CD4-positive, CD25-positive, alpha-beta regulatory T cell (primary cell): ENCODE data around the gene MAP2K2. TPM values are rescaled to one million over a fixed set of nuclear protein-coding genes. Genes with fewer than 3 reads are reported as not detected.

Source experiments
- ATAC-seq, 2 donors: fragments of 150-1000 bp; cut with Tn5 transposase; one replicate each; pipeline ENCODE4 v1.10.0; 2021; ENCODE audit warnings: low read depth in 2 of 2, moderate number of reproducible peaks in 2 of 2, moderate library complexity in 1 of 2
- DNase-seq, 3 donors: peaks; one replicate each; pipeline versions ENCODE4 v3.0.0 to v3.0.0-alpha.2; 2012 to 2022; ENCODE audit warnings: mixed read lengths in 1 of 3
- H3K27ac ChIP-seq: one replicate; pipeline ENCODE4 v1.7.0; 2013; ENCODE audit warnings: mild to moderate bottlenecking, low read length; ENCODE audit not compliant: insufficient read depth, poor library complexity, severe bottlenecking
- H3K27me3 ChIP-seq: one replicate; pipeline ENCODE4 v1.7.0; 2013; ENCODE audit warnings: low read length; ENCODE audit not compliant: control insufficient read depth, insufficient read depth
- H3K36me3 ChIP-seq: one replicate; pipeline ENCODE4 v1.7.0; 2013; ENCODE audit warnings: mild to moderate bottlenecking, low read length, moderate library complexity; ENCODE audit not compliant: control insufficient read depth, insufficient read depth
- H3K4me1 ChIP-seq: 2 replicates; pipeline ENCODE4 v1.7.0; 2013; ENCODE audit warnings: mild to moderate bottlenecking, low read length; ENCODE audit not compliant: insufficient read depth, control insufficient read depth, poor library complexity, severe bottlenecking
- H3K4me3 ChIP-seq: one replicate; pipeline ENCODE4 v1.7.0; 2013; ENCODE audit warnings: low read depth, mild to moderate bottlenecking, low read length, moderate library complexity
- H3K9me3 ChIP-seq, 2 experiments: 1 replicate in 1 of 2; 2 replicates in 1 of 2; pipeline ENCODE4 v1.7.0; 2013; ENCODE audit warnings: low read length in 2 of 2, mild to moderate bottlenecking in 1 of 2, moderate library complexity in 1 of 2; ENCODE audit not compliant: control insufficient read depth in 2 of 2
- H3K27ac Mint-ChIP-seq, 3 donors: one replicate each; pipeline ENCODE4 v1.8.0; 2020 to 2022; ENCODE audit warnings: mild to moderate bottlenecking in 3 of 3, mixed read lengths in 3 of 3, moderate library complexity in 2 of 3
- H3K27me3 Mint-ChIP-seq: one replicate; pipeline ENCODE4 v1.8.0; 2022; ENCODE audit warnings: mild to moderate bottlenecking, mixed read lengths
- H3K36me3 Mint-ChIP-seq: one replicate; pipeline ENCODE4 v1.8.0; 2020; ENCODE audit warnings: mixed read lengths
- H3K4me1 Mint-ChIP-seq, 4 donors: one replicate each; pipeline ENCODE4 v1.8.0; 2020 to 2022; ENCODE audit warnings: mixed read lengths in 4 of 4, mild to moderate bottlenecking in 1 of 4
- H3K4me3 Mint-ChIP-seq, 4 donors: one replicate each; pipeline ENCODE4 v1.8.0; 2020 to 2022; ENCODE audit warnings: mild to moderate bottlenecking in 4 of 4, mixed read lengths in 4 of 4, moderate library complexity in 3 of 4
- H3K9me3 Mint-ChIP-seq, 7 donors: one replicate each; pipeline ENCODE4 v1.8.0; 2020 to 2022; ENCODE audit warnings: mixed read lengths in 7 of 7, mild to moderate bottlenecking in 3 of 7, moderate library complexity in 2 of 7
- polyA plus RNA-seq, 4 donors: library from polyadenylated mRNA; unstranded; fragments of 300-500 nt; fragmentation: Illumina TruSeq; gene quantifications; one replicate each; pipeline ENCODE4 v1.2.3, GENCODE V29; 2021
- total RNA-seq: library from RNA; stranded (reverse); gene quantifications from one replicate; pipeline ENCODE4 v1.2.3, GENCODE V29; 2022

The MAP2K2 gene
- total and polyA plus RNA-seq, 5 donors from 2014 or later: 38.5 to 98.2 (median 67.6) TPM

- Mint-ChIP-seq H3K36me3 (peaks cover 44% of the 10 kb centered on the region), H3K4me3 (peak overlapping the region; percentile 2 to 96 (median 54)), H3K9me3 (peaks cover 0 to 4% (median 0%) of the 10 kb centered on the region in 7 donors), H3K4me1 (peaks cover 4 to 52% (median 30%) of the 10 kb centered on the region in 4 donors), H3K27ac (peak overlapping the region; percentile 59 to 92 (median 92)), H3K27me3 (no peaks in the 10 kb centered on the region)
- H3K27me3 ChIP-seq: no peaks in the 10 kb centered on the region
- H3K4me1 ChIP-seq: peaks cover 21% of the 10 kb centered on the region
- no peak overlapping the region for H3K4me3 ChIP-seq
- H3K27ac ChIP-seq: no peak overlapping the region
- H3K9me3 ChIP-seq: no peaks in the 10 kb centered on the region
- DNase-seq (no peak), ATAC-seq (no peak)
- H3K36me3 ChIP-seq: peaks cover 51% of the 10 kb centered on the region
Measured at GRCh38 chr19:4052993-4053422, 70.9 kb downstream of the MAP2K2 start.

- H3K9me3 ChIP-seq: no peaks in the 10 kb centered on the region
- H3K27me3 Mint-ChIP-seq: no peaks in the 10 kb centered on the region
- H3K36me3 Mint-ChIP-seq: peaks cover 41% of the 10 kb centered on the region
- H3K4me1 Mint-ChIP-seq: peaks cover 4 to 48% (median 26%) of the 10 kb centered on the region in 4 donors
- peak overlapping the region in 2 of 4 donors; percentile 41 to 55 for H3K4me3 Mint-ChIP-seq
- ATAC-seq (peak; percentile 20 to 41), DNase-seq (no peak)
- no peak overlapping the region for H3K4me3 ChIP-seq
- peaks cover 54% of the 10 kb centered on the region for H3K36me3 ChIP-seq
- no peak overlapping the region for H3K27ac ChIP-seq
- H3K27me3 ChIP-seq: no peaks in the 10 kb centered on the region
- H3K9me3 Mint-ChIP-seq: peaks cover 0 to 4% (median 0%) of the 10 kb centered on the region in 7 donors
- no peak overlapping the region for H3K27ac Mint-ChIP-seq
- peaks cover 21% of the 10 kb centered on the region for H3K4me1 ChIP-seq
Measured at GRCh38 chr19:4052114-4052992, 71.6 kb downstream of the MAP2K2 start.

- Histone ChIP-seq H3K27ac (no peak overlapping the region), H3K9me3 (no peaks in the 10 kb centered on the region), H3K27me3 (no peaks in the 10 kb centered on the region), H3K4me3 (no peak overlapping the region), H3K4me1 (peaks cover 27% of the 10 kb centered on the region), H3K36me3 (peaks cover 55% of the 10 kb centered on the region)
- H3K9me3 Mint-ChIP-seq: peaks cover 0 to 4% (median 0%) of the 10 kb centered on the region in 7 donors
- H3K4me1 Mint-ChIP-seq: peaks cover 7 to 51% (median 24%) of the 10 kb centered on the region in 4 donors
- ATAC-seq (peak; percentile 29 to 34), DNase-seq (no peak)
- peak overlapping the region in 2 of 3 donors; percentile 10 to 65 for H3K27ac Mint-ChIP-seq
- peaks cover 42% of the 10 kb centered on the region for H3K36me3 Mint-ChIP-seq
- peak overlapping the region in 3 of 4 donors; percentile 5 to 61 (median 19) for H3K4me3 Mint-ChIP-seq
- H3K27me3 Mint-ChIP-seq: no peaks in the 10 kb centered on the region
Measured at GRCh38 chr19:4051175-4052101, 72.5 kb downstream of the MAP2K2 start.

GRCh38 chr19:4049432-4049831 is 74.5 kb downstream of the MAP2K2 start:
- peak overlapping the region in 1 of 4 donors; percentile 62 for H3K4me3 Mint-ChIP-seq
- Histone ChIP-seq H3K4me3 (no peak overlapping the region), H3K27ac (no peak overlapping the region), H3K36me3 (peaks cover 49% of the 10 kb centered on the region), H3K4me1 (peaks cover 33% of the 10 kb centered on the region), H3K27me3 (no peaks in the 10 kb centered on the region), H3K9me3 (no peaks in the 10 kb centered on the region)
- ATAC-seq (no peak), DNase-seq (no peak)
- H3K27ac Mint-ChIP-seq: peak overlapping the region in 2 of 3 donors; percentile 10 to 56
- peaks cover 11 to 56% (median 25%) of the 10 kb centered on the region in 4 donors for H3K4me1 Mint-ChIP-seq
- H3K9me3 Mint-ChIP-seq: peaks cover 0 to 4% (median 0%) of the 10 kb centered on the region in 7 donors
- H3K27me3 Mint-ChIP-seq: no peaks in the 10 kb centered on the region
- peaks cover 37% of the 10 kb centered on the region for H3K36me3 Mint-ChIP-seq

GRCh38 chr19:4046946-4047683 is 76.8 kb downstream of the MAP2K2 start:
- ATAC-seq: no peak
- peaks cover 0 to 4% (median 0%) of the 10 kb centered on the region in 7 donors for H3K9me3 Mint-ChIP-seq
- no peak overlapping the region for H3K27ac Mint-ChIP-seq
- no peaks in the 10 kb centered on the region for H3K27me3 ChIP-seq
- peaks cover 11 to 45% (median 15%) of the 10 kb centered on the region in 4 donors for H3K4me1 Mint-ChIP-seq
- no peak overlapping the region for H3K27ac ChIP-seq
- no peaks in the 10 kb centered on the region for H3K9me3 ChIP-seq
- H3K4me3 ChIP-seq: no peak overlapping the region
- H3K27me3 Mint-ChIP-seq: no peaks in the 10 kb centered on the region
- H3K36me3 Mint-ChIP-seq: peaks cover 25% of the 10 kb centered on the region
- peaks cover 22% of the 10 kb centered on the region for H3K4me1 ChIP-seq
- H3K4me3 Mint-ChIP-seq: no peak overlapping the region
- DNase-seq: no peak
- H3K36me3 ChIP-seq: peaks cover 33% of the 10 kb centered on the region

- H3K4me1 Mint-ChIP-seq: peaks cover 11 to 42% (median 15%) of the 10 kb centered on the region in 4 donors
- no peak for ATAC-seq
- Histone ChIP-seq H3K9me3 (no peaks in the 10 kb centered on the region), H3K27me3 (no peaks in the 10 kb centered on the region), H3K36me3 (peaks cover 26% of the 10 kb centered on the region), H3K4me1 (peaks cover 14% of the 10 kb centered on the region), H3K27ac (peak overlapping the region; percentile 33), H3K4me3 (no peak overlapping the region)
- peak overlapping the region in 3 of 4 donors; percentile 67 to 83 (median 69) for H3K4me3 Mint-ChIP-seq
- H3K9me3 Mint-ChIP-seq: peaks cover 0 to 4% (median 0%) of the 10 kb centered on the region in 7 donors
- DNase-seq: peak in 1 of 3 donors; percentile 30
- H3K36me3 Mint-ChIP-seq: peaks cover 23% of the 10 kb centered on the region
- H3K27ac Mint-ChIP-seq: peak overlapping the region; percentile 88 to 97 (median 95)
- no peaks in the 10 kb centered on the region for H3K27me3 Mint-ChIP-seq
Measured at GRCh38 chr19:4046362-4046691, 77.6 kb downstream of the MAP2K2 start.
